ENCODE measurements around the gene QRICH2.
"Not testable (repeated sequence)": the region's sequence is repeated elsewhere in the genome, so short reads cannot be mapped to it uniquely, and the experiment has no call there.

Gene QRICH2

GRCh38 chr17:76248013-76248782 is 59.9 kb downstream of the QRICH2 start:
- no peak for DNase-seq (ENCODE audit: low read depth)

- no peak for DNase-seq (ENCODE audit: low read depth)
These were observed 60.8 kb downstream of the QRICH2 start for GRCh38 chr17:76247304-76247703.

DNA sequence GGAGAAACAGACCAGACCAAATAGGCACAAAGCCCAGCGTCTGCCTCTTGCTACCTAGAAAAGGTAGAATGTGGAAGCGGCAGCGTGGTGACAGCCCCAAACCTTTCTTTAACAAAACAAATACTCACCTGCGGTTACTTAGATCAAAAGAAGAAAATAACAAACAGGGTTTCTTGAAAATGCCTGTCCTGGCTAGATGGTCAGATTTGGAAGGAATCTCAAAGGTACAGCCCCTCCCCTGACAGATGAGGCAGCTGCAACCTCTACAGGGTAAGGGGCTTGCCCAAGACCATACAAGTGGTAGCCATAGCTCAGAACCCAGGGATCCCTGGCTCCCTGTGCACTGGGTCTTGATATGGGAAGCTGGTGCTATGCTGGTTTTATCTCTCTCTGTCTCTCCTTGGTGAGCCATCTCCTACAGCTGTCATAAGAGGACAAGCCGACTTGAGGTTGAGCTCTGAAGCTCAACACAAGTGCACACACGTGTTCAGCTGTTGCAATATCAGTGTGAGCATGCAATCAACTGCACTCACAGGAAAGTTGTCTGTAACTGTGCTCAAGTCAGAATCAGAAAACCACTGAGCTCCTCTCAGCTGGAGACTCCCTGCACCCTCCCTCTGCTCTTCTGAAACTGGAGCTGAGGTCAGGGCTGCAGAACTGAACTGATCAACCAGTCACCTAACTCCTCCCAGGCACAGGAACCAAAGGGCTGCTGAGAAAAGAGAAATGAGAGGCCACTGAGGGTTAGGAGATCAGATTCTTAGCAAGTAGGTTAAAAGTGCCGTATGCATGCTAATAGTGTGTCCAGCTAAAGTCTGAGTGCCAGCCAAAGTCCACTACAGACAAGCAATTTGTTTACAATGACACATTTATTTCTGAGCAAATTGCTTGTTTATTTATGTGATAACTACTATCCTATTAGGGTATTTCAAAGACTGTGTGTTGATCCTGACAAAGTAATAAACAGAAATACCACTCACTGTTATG is 61.7 kb downstream of the QRICH2 start:
- DNase-seq (ENCODE audit: low read depth): no peak

- not testable (repeated sequence) for DNase-seq (ENCODE audit: low read depth)
These were observed 63.4 kb downstream of the QRICH2 start for GRCh38 chr17:76244721-76245120.

DNA sequence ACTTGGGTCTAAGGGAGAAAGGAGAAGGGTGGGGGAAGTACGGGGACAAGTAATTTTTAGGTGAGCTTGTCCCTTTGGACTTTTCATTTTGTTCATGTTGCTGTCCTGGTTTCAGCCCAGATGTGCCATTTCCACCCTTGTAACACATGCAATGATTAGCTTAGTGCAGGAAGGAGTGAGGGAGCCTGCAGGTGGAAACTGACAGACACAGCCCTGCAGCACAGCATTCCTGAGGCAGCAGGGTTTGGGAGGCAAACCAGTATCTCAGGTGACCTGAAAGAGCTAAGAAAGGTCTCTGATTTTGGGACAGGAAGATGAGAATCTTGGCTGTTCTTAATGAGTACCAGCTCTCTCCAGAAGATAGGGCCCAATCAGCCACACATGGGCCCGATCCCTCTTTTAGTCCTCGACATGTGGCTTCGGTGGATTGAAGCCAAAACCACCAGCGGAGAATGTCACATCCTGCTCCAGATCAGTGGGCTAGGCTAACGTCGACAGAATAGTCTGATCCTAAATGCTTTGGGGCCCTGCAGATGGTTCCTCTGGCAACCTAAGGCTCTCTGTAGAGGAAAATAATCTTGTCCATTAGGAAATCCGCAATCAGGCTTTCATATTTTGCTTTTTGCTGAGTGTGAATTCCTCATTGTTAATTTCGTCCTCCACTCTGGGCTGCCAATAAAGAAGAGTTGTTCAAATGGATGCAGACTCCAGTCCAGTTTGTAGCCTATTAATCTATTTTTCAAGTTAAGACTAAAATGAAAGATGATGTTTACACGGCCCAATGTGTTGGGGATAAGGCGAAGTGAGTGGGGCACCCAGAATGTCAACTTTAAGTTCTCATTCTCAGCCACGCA is 64.0 kb downstream of the QRICH2 start:
- no peak for DNase-seq (ENCODE audit: low read depth)

- DNase-seq (ENCODE audit: low read depth): no peak
These were observed 66.3 kb downstream of the QRICH2 start for GRCh38 chr17:76241691-76242255.

DNA sequence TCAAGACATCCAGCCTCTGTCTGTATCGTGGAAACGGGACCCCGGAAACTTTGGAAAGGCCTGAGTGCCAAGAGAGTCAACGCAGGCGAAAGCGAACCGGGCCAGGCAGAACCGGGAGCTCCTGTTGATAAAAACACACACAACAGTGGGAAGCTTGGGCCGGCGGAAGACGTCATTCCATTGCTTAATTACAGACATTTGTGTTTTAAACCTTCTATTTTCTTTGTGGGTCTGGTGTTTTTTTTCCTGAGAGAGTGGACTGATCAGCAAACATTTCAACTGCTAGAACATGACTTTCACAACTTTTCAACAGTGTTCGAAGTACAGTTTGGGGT is 66.9 kb downstream of the QRICH2 start:
- DNase-seq (ENCODE audit: low read depth): no peak

GRCh38 chr17:76240461-76241203 is 67.4 kb downstream of the QRICH2 start, which contains the start of gene RNF157:
TSS of gene RNF157 (minus strand) at chr17:76240493. CDS start at chr17:76240240, 253 bp downstream.
- DNase-seq (ENCODE audit: low read depth): peak; percentile 60

DNA sequence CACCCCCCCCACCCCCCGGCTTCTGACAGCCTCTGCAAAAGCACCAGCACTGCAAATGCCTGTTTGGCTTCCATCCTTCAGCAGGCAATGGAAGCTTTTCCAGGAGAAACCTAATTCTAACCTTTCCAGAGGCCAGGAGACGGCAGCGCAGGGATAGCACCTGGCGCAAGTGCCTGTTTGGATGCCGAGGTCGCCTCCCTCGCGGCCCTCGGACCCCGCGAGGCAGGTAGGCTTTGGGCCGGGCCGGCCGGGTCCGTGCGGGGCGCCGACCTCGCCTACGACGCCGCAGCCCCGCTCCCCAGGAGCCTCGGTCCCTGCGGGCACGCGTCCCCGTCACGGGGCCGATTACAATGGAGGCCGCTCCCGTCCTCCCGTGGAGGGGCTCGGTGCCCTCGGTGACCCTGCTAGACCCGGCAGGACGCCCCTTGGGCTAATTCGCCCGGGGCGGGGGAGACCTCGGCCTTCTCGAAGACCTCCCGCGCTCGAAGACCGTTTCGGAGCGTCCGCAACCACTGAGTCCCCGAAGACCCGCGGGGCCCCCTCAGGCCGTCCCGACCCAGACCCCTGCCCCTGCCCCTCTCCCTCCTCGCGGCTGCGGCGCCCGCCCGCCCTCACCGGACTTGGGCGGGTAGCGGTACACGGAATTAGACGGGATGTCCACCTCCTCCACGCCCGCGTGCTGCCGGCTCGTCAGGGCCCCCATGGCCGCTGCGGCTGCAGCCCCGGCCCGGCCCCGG is 68.4 kb downstream of the QRICH2 start:
- no peak for DNase-seq (ENCODE audit: low read depth)

DNA sequence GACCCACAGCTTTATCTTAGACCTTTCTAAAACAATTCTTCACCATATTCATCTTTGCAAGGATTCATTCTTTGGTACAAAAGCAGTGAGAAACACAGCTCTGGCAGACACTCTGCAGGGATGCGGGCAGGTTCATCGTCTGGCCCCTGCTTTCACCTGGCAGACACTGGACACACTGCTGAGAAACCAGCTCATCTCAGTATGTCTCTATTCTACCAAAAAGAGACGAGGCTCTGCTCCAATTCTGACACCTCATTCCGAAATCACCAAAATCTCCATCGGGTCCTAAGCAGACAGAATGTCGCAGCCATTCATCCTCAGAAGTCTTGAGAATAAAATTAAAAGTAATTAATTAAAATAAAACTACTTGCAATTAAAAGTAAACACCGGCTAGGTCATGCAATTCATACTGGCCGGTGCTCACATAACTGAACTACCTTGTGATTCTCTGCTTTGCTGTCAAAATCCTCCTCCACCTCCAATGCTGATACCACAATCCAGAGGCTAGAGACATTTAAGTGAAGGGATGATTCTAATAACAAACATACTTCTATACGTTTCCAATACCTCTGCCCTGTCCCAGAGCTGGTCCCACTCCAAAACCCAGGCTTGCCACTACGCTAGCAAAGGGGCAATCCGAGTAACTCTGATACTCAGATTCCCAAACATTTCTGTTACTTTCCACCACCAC is 69.1 kb downstream of the QRICH2 start:
- DNase-seq (ENCODE audit: low read depth): no peak

DNA sequence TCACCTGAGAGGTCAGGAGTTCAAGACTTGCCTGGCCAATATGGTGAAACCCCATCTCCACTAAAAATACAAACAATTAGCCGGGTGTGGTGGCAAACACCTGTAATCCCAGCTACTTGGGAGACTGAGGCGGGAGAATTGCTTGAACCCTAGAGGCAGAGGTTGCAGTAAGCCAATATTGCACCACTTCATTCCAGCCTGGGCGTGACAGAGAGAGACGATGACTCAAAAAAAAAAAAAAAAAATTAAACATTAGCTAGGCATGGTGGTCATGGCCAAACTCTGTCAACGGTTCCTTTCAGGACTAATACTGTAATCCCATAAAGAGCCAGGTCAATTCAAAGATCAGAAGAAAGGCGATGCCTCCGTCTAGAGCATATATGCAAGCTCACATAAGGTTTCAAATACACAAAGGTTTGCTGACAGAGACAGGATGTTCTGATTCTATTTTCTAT is 70.2 kb downstream of the QRICH2 start:
- DNase-seq (ENCODE audit: low read depth): no peak

- DNase-seq (ENCODE audit: low read depth): no peak
These were observed 71.5 kb downstream of the QRICH2 start for GRCh38 chr17:76236603-76237002.

GRCh38 chr17:76235883-76236282 is 72.2 kb downstream of the QRICH2 start:
- DNase-seq (ENCODE audit: low read depth): no peak

- no peak for DNase-seq (ENCODE audit: low read depth)
These were observed 73.8 kb downstream of the QRICH2 start for GRCh38 chr17:76234354-76234679.

DNA sequence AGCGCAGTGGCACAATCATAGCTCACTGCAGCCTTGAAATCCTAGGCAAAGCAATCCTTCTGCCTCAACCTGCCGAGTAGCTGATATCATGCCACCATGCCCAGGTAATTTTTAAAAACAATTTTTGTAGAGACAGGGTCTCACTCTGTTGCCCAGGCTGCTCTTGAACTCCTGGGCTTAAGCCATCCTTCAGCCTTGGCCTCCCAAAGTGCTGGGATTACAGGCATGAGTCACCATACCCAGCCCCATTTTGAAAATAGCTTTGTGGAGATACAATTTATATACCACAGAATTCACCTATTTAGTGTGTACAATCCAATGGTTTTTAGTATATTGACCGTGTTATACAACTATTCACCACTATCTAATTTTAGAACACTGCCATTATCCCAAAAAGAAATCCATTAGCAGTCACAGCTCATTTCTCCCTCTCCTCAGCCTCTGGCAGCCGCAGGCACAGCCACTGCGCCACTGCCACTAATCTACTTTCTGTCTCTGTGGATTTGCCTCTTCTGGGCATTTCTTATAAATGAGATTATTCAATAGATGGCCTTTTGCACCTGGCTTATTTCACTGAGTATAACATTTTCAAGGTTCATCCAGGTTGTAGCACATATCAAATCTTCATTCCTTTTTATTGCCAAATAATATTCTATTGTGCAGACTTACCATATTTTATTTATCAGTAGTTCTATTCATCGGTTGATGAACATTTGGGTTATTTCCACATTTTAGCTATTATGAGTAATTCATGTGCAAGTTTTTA is 74.3 kb downstream of the QRICH2 start:
- no peak for DNase-seq (ENCODE audit: low read depth)

DNA sequence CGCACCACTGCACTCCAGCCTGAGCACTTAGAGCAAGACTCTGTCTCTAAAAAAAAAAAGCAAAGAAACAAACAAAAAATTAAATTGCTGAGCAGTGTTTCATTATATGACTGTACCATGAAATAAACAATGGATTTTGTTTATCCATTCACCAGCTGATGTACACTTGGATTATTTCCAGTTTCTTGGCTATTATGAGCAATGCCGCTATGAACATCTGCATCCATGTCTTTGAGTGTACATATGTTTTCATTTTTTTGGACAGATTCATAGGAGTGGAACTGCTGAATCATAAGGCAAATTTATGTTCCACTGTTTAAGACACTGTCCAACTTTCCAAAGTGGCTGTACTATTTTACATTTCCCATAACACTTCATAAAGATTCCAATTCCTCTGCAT is 75.7 kb downstream of the QRICH2 start:
- DNase-seq (ENCODE audit: low read depth): no peak

GRCh38 chr17:76226749-76227148 is 81.3 kb downstream of the QRICH2 start:
- DNase-seq (ENCODE audit: low read depth): not testable (repeated sequence)

GRCh38 chr17:76225373-76226086 is 82.5 kb downstream of the QRICH2 start:
- DNase-seq (ENCODE audit: low read depth): not testable (repeated sequence)

All from activated T-helper 9 cell treated with anti-CD3 and anti-CD28 coated beads, Interleukin-2, amount 50 U/mL, for 16 hours (primary cell).